Activated CD8-positive, alpha-beta memory T cell treated with anti-CD3 and anti-CD28 coated beads, Interleukin-2, amount 50 U/mL, for 48 hours (primary cell): ENCODE measurements around the gene HDHD2.
A peak's percentile ranks its signal among the peaks of the same experiment; 100 is the strongest.

Experiments used
- DNase-seq: peaks from one replicate; pipeline ENCODE4 v3.0.0-alpha.2; 2020

Gene HDHD2

GRCh38 chr18:47143899-47144485 lies 6.3 kb downstream of the HDHD2 start:
- no peak for DNase-seq

DNA sequence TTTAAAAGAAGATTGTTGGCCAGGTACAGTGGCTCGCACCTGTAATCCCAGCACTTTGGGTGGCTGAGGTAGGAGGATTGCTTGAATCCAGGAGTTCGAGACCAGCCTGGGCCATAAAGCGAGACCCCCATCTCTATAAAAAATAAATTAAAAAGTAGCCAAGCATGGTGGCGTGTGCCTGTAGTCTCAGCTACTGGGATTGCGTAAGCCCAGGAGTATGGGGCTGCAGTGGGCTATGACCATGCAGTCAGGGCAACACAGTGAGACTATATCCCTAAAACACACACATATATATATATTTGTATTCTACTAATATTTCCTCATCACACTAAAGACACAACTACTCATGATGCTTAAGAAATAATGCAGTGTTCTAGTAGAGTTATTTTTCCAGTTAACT lies 7.1 kb downstream of the HDHD2 start:
- DNase-seq: no peak

GRCh38 chr18:47141289-47141688 lies 9.0 kb downstream of the HDHD2 start:
- DNase-seq: no peak

GRCh38 chr18:47121146-47121545 lies 29.2 kb downstream of the HDHD2 start:
- no peak for DNase-seq

DNA sequence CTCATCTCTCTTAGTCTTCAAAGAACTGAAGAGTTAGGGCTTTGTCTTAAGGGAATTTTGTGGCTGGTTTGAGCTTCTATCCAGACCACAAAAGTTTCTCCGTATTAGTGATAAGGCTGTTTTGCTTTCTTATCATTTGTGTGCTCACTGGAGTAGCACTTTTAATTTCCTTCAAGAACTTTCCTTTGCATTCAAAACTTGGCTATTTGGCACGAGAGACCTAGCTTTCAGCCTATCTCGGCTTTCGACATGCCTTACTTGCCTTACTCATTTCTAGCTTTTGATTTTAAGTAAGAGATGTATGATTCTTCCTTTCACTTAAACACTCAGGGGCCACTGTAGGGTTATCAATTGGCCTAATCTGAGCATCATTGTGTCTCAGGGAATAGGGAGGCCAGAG lies 29.9 kb downstream of the HDHD2 start:
- DNase-seq: no peak

DNA sequence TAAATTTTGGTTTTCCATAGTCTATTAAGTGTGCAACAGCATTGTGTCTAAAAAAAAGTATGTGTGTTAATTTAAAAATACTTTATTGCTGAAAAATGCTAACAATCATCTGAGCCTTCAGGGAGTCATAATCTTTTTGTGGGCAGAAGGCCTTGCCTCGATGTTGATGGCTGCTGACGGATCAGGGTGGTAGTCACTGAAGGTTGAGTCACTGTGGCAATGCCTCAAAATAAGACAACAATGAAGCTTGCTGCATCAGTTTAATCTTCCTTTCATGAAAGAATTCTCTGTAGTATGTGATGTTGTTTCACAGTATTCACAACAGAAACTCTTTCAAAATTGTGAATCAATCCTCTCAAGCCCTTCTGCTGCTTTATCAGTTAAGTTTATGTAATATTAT lies 31.3 kb downstream of the HDHD2 start:
- no peak for DNase-seq

DNA sequence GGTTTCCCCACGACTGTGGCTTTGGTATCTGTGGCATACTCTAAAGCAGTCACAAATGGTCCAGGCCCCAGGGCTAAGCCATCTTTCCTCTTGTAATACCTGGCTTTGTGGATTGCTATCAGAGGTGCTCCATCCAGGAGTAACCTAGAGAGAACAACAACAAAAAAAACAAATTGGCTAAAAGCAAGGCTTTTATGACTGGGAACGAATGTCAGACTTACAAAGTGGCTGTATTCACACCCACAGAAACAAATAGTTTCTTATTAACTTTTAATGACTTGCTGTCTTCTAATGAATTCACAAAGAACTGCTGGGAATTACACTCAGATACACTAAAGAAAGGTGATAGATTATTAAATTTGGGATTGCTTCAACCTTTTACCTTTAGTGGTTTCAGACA lies 35.1 kb downstream of the HDHD2 start:
- no peak for DNase-seq

- DNase-seq: no peak
Measured at GRCh38 chr18:47113796-47114540, 36.3 kb downstream of the HDHD2 start.

GRCh38 chr18:47110492-47111274 lies 39.6 kb downstream of the HDHD2 start:
- no peak for DNase-seq

GRCh38 chr18:47109720-47110119 lies 40.6 kb downstream of the HDHD2 start:
- no peak for DNase-seq

GRCh38 chr18:47108998-47109405 lies 41.3 kb downstream of the HDHD2 start:
- DNase-seq: no peak

DNA sequence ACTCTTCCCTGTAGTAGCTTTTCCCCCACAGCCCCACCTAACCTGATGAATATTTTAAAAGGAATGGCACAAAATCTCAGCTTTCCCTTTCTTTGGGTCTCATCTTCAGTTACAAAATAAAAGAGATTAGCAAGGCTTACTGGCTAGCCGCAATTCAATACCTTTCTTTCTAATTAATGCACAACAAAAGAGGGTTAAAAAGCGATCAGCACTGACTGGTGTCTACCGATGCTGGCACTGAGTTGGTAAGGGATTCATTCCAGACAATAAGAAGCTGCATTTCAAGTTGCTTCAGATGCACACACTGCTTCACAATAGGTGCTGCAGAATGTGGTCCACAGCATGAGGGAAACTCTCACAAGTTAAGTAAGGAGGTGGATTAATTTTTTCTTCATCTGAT lies 41.9 kb downstream of the HDHD2 start:
- DNase-seq: no peak

- peak; percentile 71 for DNase-seq
Measured at GRCh38 chr18:47100212-47100831, 50.0 kb downstream of the HDHD2 start.

DNA sequence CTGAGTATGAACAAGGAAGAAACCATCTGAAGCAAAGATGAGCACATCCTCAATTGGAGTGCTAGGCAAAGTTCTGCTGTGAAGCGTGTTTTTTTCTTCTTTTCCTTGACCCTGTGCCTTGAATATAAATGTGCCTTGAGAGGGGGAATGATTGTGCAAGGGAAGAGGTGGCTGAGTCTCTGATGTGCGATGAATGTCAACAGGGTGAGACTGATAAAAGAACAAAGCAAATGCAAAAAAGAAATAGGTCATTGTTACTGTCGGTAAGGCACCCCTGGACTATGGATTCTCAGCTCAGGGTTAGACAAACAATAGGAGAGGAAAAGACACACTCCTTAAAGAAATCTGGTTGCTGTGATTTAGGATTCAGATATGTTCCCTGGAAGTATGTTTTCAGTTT lies 54.5 kb downstream of the HDHD2 start:
- no peak for DNase-seq

DNA sequence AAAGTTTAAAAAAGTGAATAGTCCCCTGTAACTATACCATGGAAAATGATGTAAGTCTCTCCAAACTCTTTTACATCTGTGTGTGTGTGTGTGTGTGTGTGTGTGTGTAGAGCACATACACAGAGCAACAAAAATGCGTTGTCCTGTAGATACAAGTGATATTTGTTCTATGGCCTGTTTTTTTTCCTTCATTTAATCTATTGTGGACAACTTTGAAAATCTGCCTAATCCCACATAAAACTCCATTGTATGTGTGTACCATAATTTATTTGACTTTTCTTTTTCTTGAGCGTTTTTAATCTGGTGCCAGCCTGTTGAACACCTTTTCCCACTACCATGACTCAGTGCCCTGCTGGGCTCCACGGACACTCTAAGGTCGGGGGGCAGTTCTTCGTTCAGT lies 62.6 kb downstream of the HDHD2 start:
- DNase-seq: no peak

DNA sequence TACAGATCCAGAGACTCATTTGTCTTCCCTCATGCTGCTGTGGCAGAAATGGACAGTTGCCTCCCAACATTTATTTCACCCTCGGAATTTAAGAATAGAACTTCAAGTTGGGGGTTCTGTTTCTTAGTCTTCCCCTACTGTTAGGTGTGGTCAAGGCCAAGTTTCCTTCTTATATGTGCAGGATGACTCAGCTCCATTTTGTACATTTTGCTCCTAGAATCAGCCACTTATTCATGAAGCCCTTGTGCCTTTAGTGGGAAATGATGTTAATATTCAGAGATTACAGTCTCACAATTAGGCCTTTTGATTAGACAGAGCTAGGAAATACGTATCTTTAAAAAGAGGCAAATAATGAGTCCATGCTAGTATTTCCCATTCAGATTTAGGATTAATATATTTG lies 68.7 kb downstream of the HDHD2 start:
- DNase-seq: no peak

- DNase-seq: no peak
Measured at GRCh38 chr18:47080872-47081271, 69.4 kb downstream of the HDHD2 start.

DNA sequence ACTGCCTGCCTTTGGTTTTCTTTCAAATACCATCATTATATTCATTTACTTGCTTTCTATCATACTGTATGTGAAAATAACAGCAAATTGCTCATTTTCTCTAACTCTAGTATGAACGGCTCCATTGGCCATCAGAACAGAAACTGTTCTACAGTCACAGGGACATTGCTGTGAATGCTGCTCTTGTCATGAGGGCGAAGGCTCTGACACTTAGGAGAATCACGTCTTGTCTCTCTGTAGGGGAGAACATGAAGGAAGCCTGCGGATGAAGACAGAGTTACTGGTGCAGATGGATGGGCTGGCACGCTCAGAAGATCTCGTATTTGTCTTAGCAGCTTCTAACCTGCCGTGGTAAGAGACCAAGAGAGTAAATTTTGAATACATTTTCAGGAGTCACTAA lies 73.2 kb downstream of the HDHD2 start:
- no peak for DNase-seq

DNA sequence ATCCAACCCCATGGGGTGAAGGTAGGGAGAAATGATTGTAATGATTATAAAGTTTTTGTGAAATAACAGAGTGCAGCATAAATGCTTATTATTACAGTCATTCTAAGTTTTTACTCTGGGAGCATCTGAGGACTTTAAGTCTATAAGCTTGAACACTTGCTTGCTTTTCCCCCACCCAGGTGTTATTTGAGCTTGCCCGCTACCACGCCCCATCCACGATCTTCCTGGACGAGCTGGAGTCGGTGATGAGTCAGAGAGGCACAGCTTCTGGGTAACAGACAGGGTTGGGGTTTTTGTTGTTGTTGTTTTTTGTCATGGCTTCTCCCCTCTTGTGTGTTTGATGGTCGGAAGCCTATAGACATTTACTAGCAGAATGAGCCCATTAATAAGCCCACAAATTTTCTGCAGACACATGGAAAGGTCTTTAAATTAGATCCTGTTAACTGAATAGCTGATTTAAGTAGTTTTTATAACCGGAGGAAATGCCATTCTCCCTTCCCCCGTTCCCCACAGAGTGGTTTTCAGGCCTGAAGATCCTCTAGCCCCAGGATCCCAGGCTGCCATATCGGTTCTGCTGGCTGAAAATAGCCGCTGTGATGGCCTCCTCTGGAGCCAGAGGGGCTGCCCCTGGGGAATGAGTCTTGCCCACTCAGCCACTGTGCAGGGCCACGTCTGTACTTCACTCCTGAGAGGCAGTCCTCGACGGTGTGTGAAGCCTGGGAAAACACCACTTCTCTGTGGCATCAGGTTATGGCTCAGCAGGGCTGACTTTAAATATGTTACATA lies 75.0 kb downstream of the HDHD2 start:
- no peak for DNase-seq

- DNase-seq: no peak
Measured at GRCh38 chr18:47067648-47068047, 82.7 kb downstream of the HDHD2 start.

GRCh38 chr18:47063096-47063495 lies 87.2 kb downstream of the HDHD2 start:
- no peak for DNase-seq

- DNase-seq: no peak
Measured at GRCh38 chr18:47062471-47062870, 87.8 kb downstream of the HDHD2 start.
